HG03565 (cell line): ENCODE results near the gene CPNE4.
"Not testable (repeated sequence)": the region's sequence is repeated elsewhere in the genome, so short reads cannot be mapped to it uniquely, and the experiment has no call there.

ENCODE experiments used
- ATAC-seq: cut with Tn5 transposase; IDR thresholded peaks from one replicate; pipeline ENCODE4 v1.9.1; 2021; ENCODE audit warnings: mild to moderate bottlenecking, moderate library complexity; ENCODE audit not compliant: unreplicated experiment

Gene CPNE4

DNA sequence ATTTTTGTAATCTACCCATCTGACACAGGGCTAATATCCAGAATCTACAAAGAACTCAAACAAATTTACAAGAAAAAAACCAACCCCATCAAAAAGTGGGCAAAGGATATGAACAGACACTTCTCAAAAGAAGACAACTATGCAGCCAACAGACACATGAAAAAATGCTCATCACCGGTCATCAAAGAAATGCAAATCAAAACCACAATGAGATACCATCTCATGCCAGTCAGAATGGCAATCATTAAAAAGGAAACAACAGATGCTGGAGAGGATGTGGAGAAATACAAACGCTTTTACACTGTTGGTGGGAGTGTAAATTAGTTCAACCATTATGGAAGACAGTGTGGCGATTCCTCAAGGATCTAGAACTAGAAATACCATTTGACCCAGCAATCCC is 548.3 kb downstream of the CPNE4 start:
- not testable (repeated sequence) for ATAC-seq

DNA sequence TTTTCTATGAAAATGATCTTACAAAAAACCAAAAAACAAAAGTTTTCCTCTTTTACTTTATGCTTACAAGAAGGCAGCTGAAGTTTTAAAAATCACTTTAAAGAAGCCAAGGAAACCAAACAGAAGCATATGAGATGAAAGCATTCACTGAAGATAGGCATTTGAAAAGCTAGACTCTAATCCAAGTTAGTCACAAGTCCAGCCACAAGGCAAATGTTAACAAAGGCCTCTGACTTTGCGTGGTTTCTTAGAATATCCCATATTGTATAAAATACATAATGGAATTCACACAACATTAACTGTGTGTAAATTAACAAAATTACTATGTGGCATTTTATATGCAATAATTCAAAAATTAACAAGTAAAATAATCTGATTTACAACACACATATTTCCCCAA is 549.7 kb downstream of the CPNE4 start:
- no peak for ATAC-seq

DNA sequence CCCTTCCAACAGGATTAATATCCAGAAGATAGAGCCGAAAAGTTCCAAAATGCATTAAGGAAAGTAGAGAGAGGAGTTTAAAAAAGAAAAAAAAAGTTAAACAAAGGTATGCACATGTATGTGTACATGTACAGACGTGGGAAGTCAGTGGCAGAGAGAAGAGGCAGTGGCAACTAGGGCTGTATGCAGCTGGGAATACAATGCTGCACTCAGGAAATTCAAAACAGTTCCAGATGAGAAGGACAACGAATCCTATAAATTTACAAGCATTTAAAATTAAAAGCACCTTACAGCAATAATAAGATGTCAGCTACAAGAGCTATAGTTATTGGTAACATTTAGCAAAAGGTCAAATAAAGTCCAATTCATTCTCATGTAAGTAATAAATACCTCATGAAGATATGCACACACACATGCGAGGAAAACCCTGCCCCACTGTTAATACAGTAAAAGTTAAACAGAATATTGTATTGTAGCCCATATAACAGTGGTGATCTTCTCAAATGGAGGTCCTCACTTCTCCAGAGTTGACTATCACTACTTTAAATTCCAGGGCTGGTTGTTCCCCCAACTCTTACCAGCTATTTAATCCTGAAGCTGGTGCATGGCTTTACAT is 550.2 kb downstream of the CPNE4 start:
- ATAC-seq = no peak
